ENCODE measurements around the gene CTH.

Gene CTH

GRCh38 chr1:70436622-70437251 lies 25.7 kb downstream of the CTH start:
- DNase-seq (ENCODE audit: extremely low read depth, insufficient read length): no peak
- TF ChIP-seq CTCF (IDR thresholded peaks at IDR 0.05; ENCODE audit: insufficient read depth, low read length, poor library complexity, severe bottlenecking): peak; percentile 2
- Histone ChIP-seq H3K36me3 (ENCODE audit: control insufficient read depth, insufficient read depth, low read length) (peaks cover 1% of the 10 kb centered on the region; the same call in 1 of the 2 replicates), H3K27me3 (replicated peaks; ENCODE audit: control insufficient read depth, insufficient read depth, low read length) (no peaks in the 10 kb centered on the region), H3K4me3 (replicated peaks; ENCODE audit: low read depth, low read length) (no peak overlapping the region)

GRCh38 chr1:70438529-70438928 lies 27.5 kb downstream of the CTH start:
- TF ChIP-seq CTCF (IDR thresholded peaks at IDR 0.05; ENCODE audit: insufficient read depth, low read length, poor library complexity, severe bottlenecking): no peak
- Histone ChIP-seq H3K36me3 (ENCODE audit: control insufficient read depth, insufficient read depth, low read length) (peaks cover under 1% of the 10 kb centered on the region), H3K4me3 (replicated peaks; ENCODE audit: low read depth, low read length) (no peak overlapping the region), H3K27me3 (replicated peaks; ENCODE audit: control insufficient read depth, insufficient read depth, low read length) (no peaks in the 10 kb centered on the region)
- no peak for DNase-seq (ENCODE audit: extremely low read depth, insufficient read length)

- Histone ChIP-seq H3K4me3 (replicated peaks; ENCODE audit: low read depth, low read length) (no peak overlapping the region), H3K36me3 (ENCODE audit: control insufficient read depth, insufficient read depth, low read length) (no peaks in the 10 kb centered on the region; the same call in 1 of the 2 replicates), H3K27me3 (replicated peaks; ENCODE audit: control insufficient read depth, insufficient read depth, low read length) (no peaks in the 10 kb centered on the region)
- no peak for DNase-seq (ENCODE audit: extremely low read depth, insufficient read length)
- no peak for TF ChIP-seq CTCF (IDR thresholded peaks at IDR 0.05; ENCODE audit: insufficient read depth, low read length, poor library complexity, severe bottlenecking)
Observed at GRCh38 chr1:70440642-70441391, 29.7 kb downstream of the CTH start.

- H3K27me3 ChIP-seq (replicated peaks; ENCODE audit: control insufficient read depth, insufficient read depth, low read length): no peaks in the 10 kb centered on the region
- no peak for TF ChIP-seq CTCF (IDR thresholded peaks at IDR 0.05; ENCODE audit: insufficient read depth, low read length, poor library complexity, severe bottlenecking)
- H3K36me3 ChIP-seq (ENCODE audit: control insufficient read depth, insufficient read depth, low read length): no peaks in the 10 kb centered on the region; the same call in 1 of the 2 replicates
- no peak for DNase-seq (ENCODE audit: extremely low read depth, insufficient read length)
- no peak overlapping the region for H3K4me3 ChIP-seq (replicated peaks; ENCODE audit: low read depth, low read length)
Observed at GRCh38 chr1:70441392-70442035, 30.4 kb downstream of the CTH start.

GRCh38 chr1:70442490-70442889 lies 31.4 kb downstream of the CTH start:
- TF ChIP-seq CTCF (IDR thresholded peaks at IDR 0.05; ENCODE audit: insufficient read depth, low read length, poor library complexity, severe bottlenecking): no peak
- no peak for DNase-seq (ENCODE audit: extremely low read depth, insufficient read length)
- Histone ChIP-seq H3K4me3 (replicated peaks; ENCODE audit: low read depth, low read length) (no peak overlapping the region), H3K36me3 (ENCODE audit: control insufficient read depth, insufficient read depth, low read length) (no peaks in the 10 kb centered on the region; the same call in 1 of the 2 replicates), H3K27me3 (replicated peaks; ENCODE audit: control insufficient read depth, insufficient read depth, low read length) (no peaks in the 10 kb centered on the region)
